ENCODE measurements around the gene TXLNB. TPM values are rescaled to one million over a fixed set of nuclear protein-coding genes. Genes with fewer than 3 reads are reported as not detected.
"Not testable (repeated sequence)": the region's sequence is repeated elsewhere in the genome, so short reads cannot be mapped to it uniquely, and the experiment has no call there.

TXLNB gene
- total and polyA plus RNA-seq, 2 donors (not counting 1 experiment from before 2014, with no cell fraction given), result 3.4 to 3.6 TPM

DNA sequence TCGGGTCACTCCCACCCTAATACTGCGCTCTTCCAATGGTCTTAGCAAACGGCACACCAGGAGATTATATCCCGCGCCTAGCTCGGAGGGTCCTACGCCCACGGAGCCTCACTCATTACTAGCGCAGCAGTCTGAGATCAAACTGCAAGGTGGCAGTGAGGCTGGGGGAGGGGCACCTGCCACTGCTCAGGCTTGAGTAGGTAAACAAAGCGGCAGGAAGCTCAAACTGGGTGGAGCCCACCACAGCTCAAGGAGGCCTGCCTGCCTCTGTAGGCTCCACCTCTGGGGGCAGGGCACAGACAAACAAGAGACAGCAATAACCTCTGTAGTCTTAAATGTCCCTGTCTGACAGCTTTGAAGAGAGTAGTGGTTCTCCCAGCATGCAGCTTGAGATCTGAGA, 81.0 kb downstream of the TXLNB start:
- H3K27me3 ChIP-seq (replicated peaks in 1 of 4; ENCODE audit: control extremely low read depth in 1 of 4, control insufficient read depth in 3 of 4, insufficient read depth in 4 of 4, low read length in 3 of 4); H3K36me3 ChIP-seq (replicated peaks in 1 of 2; ENCODE audit: control extremely low read depth in 1 of 2, control insufficient read depth in 1 of 2, extremely low read depth in 1 of 2, insufficient read depth in 2 of 2, low read length in 1 of 2); H3K9ac ChIP-seq (ENCODE audit: low read length); H3K4me2 ChIP-seq (replicated peaks; ENCODE audit: low read depth, low read length, poor library complexity, severe bottlenecking); H3K79me2 ChIP-seq (ENCODE audit: control insufficient read depth, insufficient read depth, low read length); H3K9me3 Mint-ChIP-seq (ENCODE audit: insufficient read depth); H3K4me3 Mint-ChIP-seq; H3K4me3 ChIP-seq (ENCODE audit: control extremely low read depth in 1 of 5, extremely low read depth in 1 of 5, insufficient read depth in 1 of 5, low read depth in 2 of 5, low read length in 4 of 5); H4K20me1 ChIP-seq (ENCODE audit: control insufficient read depth, insufficient read depth, low read length, poor library complexity, severe bottlenecking); H2AFZ ChIP-seq (ENCODE audit: insufficient read depth, low read depth, low read length, poor library complexity, severe bottlenecking); H3K27ac ChIP-seq (ENCODE audit: low read length in 2 of 2); intact Hi-C loops (cut with micrococcal nuclease); DNase-seq; H3K27me3 Mint-ChIP-seq; ATAC-seq (ENCODE audit: low read depth); H3K4me1 ChIP-seq (ENCODE audit: control insufficient read depth in 2 of 2, insufficient read depth in 2 of 2, low read length in 2 of 2); H3K4me1 Mint-ChIP-seq; POLR2A ChIA-PET; H3K27ac Mint-ChIP-seq: not testable (repeated sequence)
- 96% methylated on average over 7 of the region's 10 CpGs for WGBS (ENCODE audit: insufficient coverage)
- peaks cover 0 to 21% (median 14%) of the 10 kb centered on the region in 3 donors for H3K9me3 ChIP-seq (ENCODE audit: control extremely low read depth in 1 of 3, control insufficient read depth in 2 of 3, insufficient read depth in 1 of 3, low read length in 2 of 3)
- CTCF ChIA-PET, result interaction anchor here (3.0 kb wide), 1 partner anchor 9 kb away, joined by 12 read pairs; no protein-coding TSS in a partner anchor

DNA sequence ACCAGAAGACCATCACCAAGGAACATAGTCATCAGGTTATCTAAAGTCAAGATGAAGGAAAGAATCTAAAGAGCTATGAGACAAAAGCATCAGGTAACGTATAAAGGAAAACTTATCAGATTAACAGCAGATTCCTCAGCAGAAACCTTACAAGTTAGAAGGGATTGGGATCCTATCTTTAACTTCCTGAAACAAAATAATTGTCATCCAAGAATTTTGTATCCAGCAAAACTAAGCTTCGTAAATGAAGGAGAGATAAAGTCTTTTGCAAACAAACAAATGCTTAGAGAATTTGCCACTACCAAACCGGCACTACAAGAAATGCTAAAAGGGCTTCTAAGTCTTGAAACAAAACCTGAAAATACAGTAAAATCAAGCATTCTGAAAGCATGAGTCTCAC, 86.0 kb downstream of the TXLNB start:
- Histone ChIP-seq H3K9me3 (ENCODE audit: control extremely low read depth in 1 of 3, control insufficient read depth in 2 of 3, insufficient read depth in 1 of 3, low read length in 2 of 3) (peaks cover 0 to 31% (median 18%) of the 10 kb centered on the region in 3 donors), H3K27me3 (replicated peaks in 1 of 4; ENCODE audit: control extremely low read depth in 1 of 4, control insufficient read depth in 3 of 4, insufficient read depth in 4 of 4, low read length in 3 of 4) (no peaks in the 10 kb centered on the region), H3K4me2 (replicated peaks; ENCODE audit: low read depth, low read length, poor library complexity, severe bottlenecking) (no peak overlapping the region), H3K79me2 (ENCODE audit: control insufficient read depth, insufficient read depth, low read length) (no peaks in the 10 kb centered on the region), H3K27ac (ENCODE audit: low read length in 2 of 2) (no peak overlapping the region), H4K20me1 (ENCODE audit: control insufficient read depth, insufficient read depth, low read length, poor library complexity, severe bottlenecking) (no peaks in the 10 kb centered on the region), H3K9ac (ENCODE audit: low read length) (no peak overlapping the region), H2AFZ (ENCODE audit: insufficient read depth, low read depth, low read length, poor library complexity, severe bottlenecking) (no peak overlapping the region), H3K36me3 (replicated peaks in 1 of 2; ENCODE audit: control extremely low read depth in 1 of 2, control insufficient read depth in 1 of 2, extremely low read depth in 1 of 2, insufficient read depth in 2 of 2, low read length in 1 of 2) (no peaks in the 10 kb centered on the region), H3K4me3 (ENCODE audit: control extremely low read depth in 1 of 5, extremely low read depth in 1 of 5, insufficient read depth in 1 of 5, low read depth in 2 of 5, low read length in 4 of 5) (no peak overlapping the region), H3K4me1 (ENCODE audit: control insufficient read depth in 2 of 2, insufficient read depth in 2 of 2, low read length in 2 of 2) (no peaks in the 10 kb centered on the region)
- ChIA-PET CTCF (no interaction called here), POLR2A (no interaction called here)
- intact Hi-C loops (cut with micrococcal nuclease), result no loop called here
- Mint-ChIP-seq H3K9me3 (ENCODE audit: insufficient read depth) (peaks cover 11% of the 10 kb centered on the region), H3K4me1 (no peaks in the 10 kb centered on the region), H3K27ac (no peak overlapping the region), H3K27me3 (no peaks in the 10 kb centered on the region), H3K4me3 (no peak overlapping the region)
- WGBS (ENCODE audit: insufficient coverage), result no CpG with 5 or more reads among the region's 3 CpGs
- no peak for DNase-seq
- no peak for TF ChIP-seq EZH2 (IDR thresholded peaks at IDR 0.05; ENCODE audit: borderline replicate concordance, insufficient read depth, low read depth, low read length, poor library complexity, severe bottlenecking)
- TF ChIP-seq, protein P1, sequence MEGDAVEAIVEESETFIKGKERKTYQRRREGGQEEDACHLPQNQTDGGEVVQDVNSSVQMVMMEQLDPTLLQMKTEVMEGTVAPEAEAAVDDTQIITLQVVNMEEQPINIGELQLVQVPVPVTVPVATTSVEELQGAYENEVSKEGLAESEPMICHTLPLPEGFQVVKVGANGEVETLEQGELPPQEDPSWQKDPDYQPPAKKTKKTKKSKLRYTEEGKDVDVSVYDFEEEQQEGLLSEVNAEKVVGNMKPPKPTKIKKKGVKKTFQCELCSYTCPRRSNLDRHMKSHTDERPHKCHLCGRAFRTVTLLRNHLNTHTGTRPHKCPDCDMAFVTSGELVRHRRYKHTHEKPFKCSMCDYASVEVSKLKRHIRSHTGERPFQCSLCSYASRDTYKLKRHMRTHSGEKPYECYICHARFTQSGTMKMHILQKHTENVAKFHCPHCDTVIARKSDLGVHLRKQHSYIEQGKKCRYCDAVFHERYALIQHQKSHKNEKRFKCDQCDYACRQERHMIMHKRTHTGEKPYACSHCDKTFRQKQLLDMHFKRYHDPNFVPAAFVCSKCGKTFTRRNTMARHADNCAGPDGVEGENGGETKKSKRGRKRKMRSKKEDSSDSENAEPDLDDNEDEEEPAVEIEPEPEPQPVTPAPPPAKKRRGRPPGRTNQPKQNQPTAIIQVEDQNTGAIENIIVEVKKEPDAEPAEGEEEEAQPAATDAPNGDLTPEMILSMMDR (IDR thresholded peaks at IDR 0.05), result no peak
- no peak for ATAC-seq (ENCODE audit: low read depth)

Data from B cell (primary cell).